Activated naive CD4-positive, alpha-beta T cell treated with anti-CD3 and anti-CD28 coated beads for 36 hours (primary cell): Measurements from ENCODE around the gene SLC6A12. TPM values are rescaled to one million over a fixed set of nuclear protein-coding genes. Genes with fewer than 3 reads are reported as not detected.

Experiments
- CTCF ChIA-PET: fragments of 350-600 bp; sonication (Branson Sonifier 250); formaldehyde crosslinking; loops from one replicate; lab custom pipeline; 2021; ENCODE audit warnings: antibody characterized with exemption; lab: Charles Lee
- DNase-seq: peaks from one replicate; pipeline ENCODE4 v3.0.0-alpha.2; 2020
- H3K27ac Mint-ChIP-seq: one replicate; pipeline ENCODE4 v1.8.0; 2021; ENCODE audit warnings: mild to moderate bottlenecking, mixed read lengths
- H3K27me3 Mint-ChIP-seq: one replicate; pipeline ENCODE4 v1.8.0; 2021; ENCODE audit warnings: low read depth, mixed read lengths
- H3K36me3 Mint-ChIP-seq: one replicate; pipeline ENCODE4 v1.8.0; 2021; ENCODE audit warnings: low read depth, mixed read lengths
- H3K4me1 Mint-ChIP-seq: one replicate; pipeline ENCODE4 v1.8.0; 2021; ENCODE audit warnings: low read depth, mixed read lengths
- H3K4me3 Mint-ChIP-seq: one replicate; pipeline ENCODE4 v1.8.0; 2021; ENCODE audit warnings: mild to moderate bottlenecking, moderate library complexity, mixed read lengths
- H3K9me3 Mint-ChIP-seq: one replicate; pipeline ENCODE4 v1.8.0; 2021; ENCODE audit warnings: mixed read lengths
- intact Hi-C: fragments of 100-400 bp; cut with micrococcal nuclease; formaldehyde crosslinking; loops from one replicate; pipeline ENCODE4 v1.15.1; 2023
- total RNA-seq, 2 experiments: library from RNA; stranded (reverse); gene quantifications; one replicate each; pipeline ENCODE4 v1.2.3, GENCODE V29; 2021

SLC6A12 gene
- total RNA-seq, 2 experiments from 2014 or later, result 0.21 TPM; not detected in 1

DNA sequence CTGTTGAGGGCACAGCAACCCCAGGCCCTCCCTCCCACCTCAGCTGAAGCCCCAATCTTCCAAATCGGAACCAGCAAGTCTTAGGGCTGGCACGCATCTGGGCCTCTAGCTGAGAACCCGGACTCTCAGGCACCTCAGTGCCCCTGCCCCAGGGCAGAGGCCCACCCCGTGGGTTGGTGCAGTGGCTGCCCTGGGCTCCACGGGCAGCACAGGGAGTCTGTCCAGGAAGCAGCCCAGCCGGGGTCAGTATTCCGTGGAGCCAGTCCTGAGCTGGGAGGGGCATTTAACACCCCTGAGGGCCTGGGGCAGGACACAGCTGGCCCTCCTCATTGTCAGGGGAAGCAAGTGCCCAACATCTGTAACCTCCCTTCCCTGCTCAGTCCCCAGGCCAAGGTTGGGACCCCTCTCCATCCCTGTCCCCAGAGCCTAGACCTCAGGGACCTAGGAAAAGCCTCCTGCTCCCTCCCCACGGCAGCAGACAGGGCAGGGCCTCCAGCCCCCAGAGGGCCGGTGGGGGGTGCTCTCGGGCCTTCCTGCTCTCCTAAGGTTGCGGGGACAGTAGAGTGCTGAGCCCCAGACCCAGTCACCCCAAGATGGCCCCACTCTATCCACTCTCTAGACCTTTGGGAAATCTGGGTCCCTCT is 36.5 kb downstream of the SLC6A12 start:
- no peak for DNase-seq
- H3K36me3 Mint-ChIP-seq, result no peaks in the 10 kb centered on the region
- H3K4me3 Mint-ChIP-seq, result no peak overlapping the region
- intact Hi-C loops, result no loop called here
- peaks cover 4% of the 10 kb centered on the region for H3K27me3 Mint-ChIP-seq
- no peaks in the 10 kb centered on the region for H3K4me1 Mint-ChIP-seq
- H3K27ac Mint-ChIP-seq, result no peak overlapping the region
- CTCF ChIA-PET, result no interaction called here
- H3K9me3 Mint-ChIP-seq, result no peaks in the 10 kb centered on the region

DNA sequence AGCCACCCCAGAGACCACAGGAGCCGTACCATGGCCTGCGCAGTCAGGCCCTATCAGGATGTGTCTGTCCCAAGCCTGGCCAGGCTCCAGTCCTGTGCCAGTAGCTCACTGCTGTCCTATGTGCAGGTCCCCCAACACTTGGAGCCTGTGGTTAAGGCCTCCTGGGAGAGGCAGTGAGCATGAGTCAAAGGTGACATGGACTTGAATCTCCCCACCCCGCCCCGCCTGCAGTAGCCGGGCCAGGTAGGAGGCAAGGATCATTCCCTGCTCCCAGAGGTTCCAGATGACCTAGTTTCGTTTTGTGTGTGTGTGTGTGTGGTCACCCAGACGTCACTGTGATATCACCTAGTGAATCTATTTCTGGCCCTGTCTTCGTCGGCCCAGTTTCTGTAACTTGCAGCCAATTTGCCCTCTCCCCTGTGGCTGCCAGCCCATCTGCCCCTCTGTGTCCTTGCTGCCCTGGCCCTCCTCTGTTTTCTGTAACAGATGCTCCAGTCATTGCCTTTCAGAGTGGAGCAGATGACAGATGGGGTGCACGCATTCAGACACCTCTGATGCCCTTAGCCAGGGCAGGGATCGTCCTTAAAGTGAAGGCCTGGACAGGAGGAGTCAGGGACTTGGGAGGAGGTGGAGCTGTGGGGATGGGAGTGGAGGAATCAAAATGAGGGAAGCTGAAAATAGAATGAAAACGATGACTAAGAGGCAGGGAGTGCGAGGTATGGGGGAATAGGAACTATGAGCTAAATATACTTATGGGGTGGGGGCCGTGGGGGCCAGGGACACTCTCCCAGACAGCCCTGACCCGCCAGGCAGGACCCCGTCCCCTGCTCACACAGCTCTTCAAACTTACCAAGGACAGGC is 37.4 kb downstream of the SLC6A12 start:
- Mint-ChIP-seq H3K27ac (no peak overlapping the region), H3K27me3 (peaks cover 5% of the 10 kb centered on the region), H3K4me3 (no peak overlapping the region), H3K9me3 (no peaks in the 10 kb centered on the region), H3K4me1 (no peaks in the 10 kb centered on the region), H3K36me3 (no peaks in the 10 kb centered on the region)
- CTCF ChIA-PET, result no interaction called here
- intact Hi-C loops, result no loop called here
- DNase-seq, result no peak

DNA sequence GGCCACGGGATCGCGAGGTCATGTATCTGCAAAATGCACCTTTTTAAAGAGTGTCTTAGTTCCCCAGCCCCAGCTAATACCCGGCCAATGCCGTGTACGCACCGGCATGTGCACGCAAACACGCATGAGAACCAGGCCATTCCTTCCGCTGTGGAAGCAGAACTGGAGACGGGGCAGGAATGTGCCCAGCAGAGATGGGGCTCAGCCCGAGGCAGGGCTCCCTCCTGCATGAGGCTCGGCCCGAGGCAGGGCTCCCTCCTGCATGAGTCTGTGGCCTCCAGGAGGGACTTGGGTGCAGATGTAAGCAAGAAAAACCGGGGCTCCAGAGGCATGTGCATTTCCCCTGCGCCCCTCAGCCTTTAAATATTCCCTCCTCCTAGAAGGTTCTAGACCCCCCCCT is 38.2 kb downstream of the SLC6A12 start:
- H3K27ac Mint-ChIP-seq, result no peak overlapping the region
- DNase-seq, result no peak
- H3K27me3 Mint-ChIP-seq, result peaks cover 5% of the 10 kb centered on the region
- H3K4me3 Mint-ChIP-seq, result no peak overlapping the region
- H3K9me3 Mint-ChIP-seq, result no peaks in the 10 kb centered on the region
- CTCF ChIA-PET, result no interaction called here
- no peaks in the 10 kb centered on the region for H3K4me1 Mint-ChIP-seq
- H3K36me3 Mint-ChIP-seq, result no peaks in the 10 kb centered on the region
- intact Hi-C loops, result no loop called here

DNA sequence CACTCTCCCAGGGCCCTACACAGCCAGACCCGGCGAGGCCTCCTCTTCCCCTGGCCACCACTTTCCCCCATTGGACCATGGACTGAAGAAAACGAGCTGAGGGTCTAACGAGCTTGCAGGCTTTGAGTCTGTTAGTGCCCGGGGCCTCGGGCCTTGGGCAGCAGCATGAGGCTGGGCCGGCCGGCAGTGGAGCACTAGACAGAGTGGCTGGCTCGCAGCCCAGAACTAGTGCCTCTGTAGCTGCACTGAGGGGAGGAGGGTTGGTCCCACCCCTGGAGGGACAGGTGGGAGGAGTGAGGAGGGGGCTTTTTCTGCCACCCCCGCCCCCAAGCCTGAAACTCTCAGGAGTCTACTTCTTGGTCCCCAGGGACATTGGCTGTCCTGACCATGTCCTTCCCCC is 38.7 kb downstream of the SLC6A12 start:
- CTCF ChIA-PET, result no interaction called here
- Mint-ChIP-seq H3K9me3 (no peaks in the 10 kb centered on the region), H3K27ac (no peak overlapping the region), H3K4me3 (no peak overlapping the region), H3K27me3 (peaks cover 5% of the 10 kb centered on the region), H3K4me1 (no peaks in the 10 kb centered on the region), H3K36me3 (no peaks in the 10 kb centered on the region)
- no peak for DNase-seq
- intact Hi-C loops, result no loop called here

DNA sequence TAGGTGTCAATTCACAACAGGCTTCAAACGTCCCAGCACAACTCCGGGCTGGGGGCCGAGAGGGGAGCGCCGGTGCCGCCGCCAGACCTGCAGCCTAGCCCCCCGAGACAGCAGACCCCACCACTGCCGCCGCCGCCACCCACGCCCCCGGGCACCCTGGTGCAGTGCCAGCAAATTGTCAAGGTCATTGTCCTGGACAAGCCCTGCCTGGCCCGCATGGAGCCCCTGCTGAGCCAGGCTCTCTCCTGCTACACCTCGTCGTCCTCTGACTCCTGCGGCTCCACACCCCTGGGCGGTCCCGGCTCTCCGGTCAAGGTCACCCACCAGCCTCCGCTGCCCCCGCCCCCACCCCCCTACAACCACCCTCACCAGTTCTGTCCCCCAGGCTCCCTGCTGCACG is 39.4 kb downstream of the SLC6A12 start:
- no peak overlapping the region for H3K4me3 Mint-ChIP-seq
- peaks cover 2% of the 10 kb centered on the region for H3K4me1 Mint-ChIP-seq
- CTCF ChIA-PET, result no interaction called here
- H3K27ac Mint-ChIP-seq, result no peak overlapping the region
- H3K36me3 Mint-ChIP-seq, result no peaks in the 10 kb centered on the region
- H3K9me3 Mint-ChIP-seq, result no peaks in the 10 kb centered on the region
- intact Hi-C loops, result no loop called here
- peaks cover 5% of the 10 kb centered on the region for H3K27me3 Mint-ChIP-seq
- no peak for DNase-seq

DNA sequence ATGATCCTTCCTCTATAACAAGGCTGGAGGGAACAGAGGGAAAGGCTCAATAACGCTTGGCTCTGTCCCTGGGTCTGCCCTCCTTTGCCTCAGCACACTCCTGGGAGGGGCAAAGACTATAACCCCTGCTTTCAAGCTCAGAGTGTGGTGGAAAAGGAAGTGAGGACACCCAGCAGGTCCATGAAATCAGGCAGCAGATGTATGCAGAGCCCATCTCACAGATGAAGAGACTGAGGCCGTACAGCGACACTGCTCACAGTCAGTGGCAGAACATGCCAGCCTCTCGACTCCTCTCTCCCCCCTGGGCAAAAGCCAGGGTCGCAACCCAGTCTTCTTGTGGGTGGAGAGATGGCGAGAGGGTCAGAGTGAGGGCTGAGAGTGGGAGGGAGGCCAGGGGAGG is 39.8 kb downstream of the SLC6A12 start:
- Mint-ChIP-seq H3K27ac (no peak overlapping the region), H3K9me3 (no peaks in the 10 kb centered on the region), H3K36me3 (no peaks in the 10 kb centered on the region), H3K4me3 (no peak overlapping the region), H3K4me1 (peaks cover 7% of the 10 kb centered on the region), H3K27me3 (peaks cover 5% of the 10 kb centered on the region)
- DNase-seq, result no peak
- CTCF ChIA-PET, result no interaction called here
- intact Hi-C loops, result no loop called here

DNA sequence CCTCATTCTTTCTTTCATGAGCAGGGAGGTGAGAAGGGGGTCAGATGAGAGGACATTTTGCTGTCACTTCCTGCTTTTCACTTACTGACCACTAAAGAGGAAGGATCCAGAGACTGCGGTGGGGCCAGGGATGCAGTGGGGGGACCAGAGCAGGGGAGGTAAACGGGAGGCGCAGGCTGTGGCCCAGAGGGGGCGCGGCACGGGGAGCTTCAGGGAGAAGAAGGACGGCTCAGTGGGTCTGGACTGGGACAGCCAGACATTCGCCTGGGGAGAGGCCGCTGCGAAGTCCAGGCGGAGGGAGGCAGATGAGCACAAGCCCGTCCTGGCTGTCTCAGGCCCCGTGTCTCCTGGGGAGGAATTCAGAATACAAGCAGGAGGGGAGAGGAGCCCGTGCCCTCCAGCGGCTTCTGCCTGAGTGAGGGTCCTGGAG is 41.2 kb downstream of the SLC6A12 start:
- Mint-ChIP-seq H3K36me3 (no peaks in the 10 kb centered on the region), H3K27ac (no peak overlapping the region), H3K27me3 (peaks cover 5% of the 10 kb centered on the region), H3K9me3 (no peaks in the 10 kb centered on the region), H3K4me1 (peaks cover 13% of the 10 kb centered on the region), H3K4me3 (no peak overlapping the region)
- intact Hi-C loops, result no loop called here
- DNase-seq, result no peak
- CTCF ChIA-PET, result no interaction called here

DNA sequence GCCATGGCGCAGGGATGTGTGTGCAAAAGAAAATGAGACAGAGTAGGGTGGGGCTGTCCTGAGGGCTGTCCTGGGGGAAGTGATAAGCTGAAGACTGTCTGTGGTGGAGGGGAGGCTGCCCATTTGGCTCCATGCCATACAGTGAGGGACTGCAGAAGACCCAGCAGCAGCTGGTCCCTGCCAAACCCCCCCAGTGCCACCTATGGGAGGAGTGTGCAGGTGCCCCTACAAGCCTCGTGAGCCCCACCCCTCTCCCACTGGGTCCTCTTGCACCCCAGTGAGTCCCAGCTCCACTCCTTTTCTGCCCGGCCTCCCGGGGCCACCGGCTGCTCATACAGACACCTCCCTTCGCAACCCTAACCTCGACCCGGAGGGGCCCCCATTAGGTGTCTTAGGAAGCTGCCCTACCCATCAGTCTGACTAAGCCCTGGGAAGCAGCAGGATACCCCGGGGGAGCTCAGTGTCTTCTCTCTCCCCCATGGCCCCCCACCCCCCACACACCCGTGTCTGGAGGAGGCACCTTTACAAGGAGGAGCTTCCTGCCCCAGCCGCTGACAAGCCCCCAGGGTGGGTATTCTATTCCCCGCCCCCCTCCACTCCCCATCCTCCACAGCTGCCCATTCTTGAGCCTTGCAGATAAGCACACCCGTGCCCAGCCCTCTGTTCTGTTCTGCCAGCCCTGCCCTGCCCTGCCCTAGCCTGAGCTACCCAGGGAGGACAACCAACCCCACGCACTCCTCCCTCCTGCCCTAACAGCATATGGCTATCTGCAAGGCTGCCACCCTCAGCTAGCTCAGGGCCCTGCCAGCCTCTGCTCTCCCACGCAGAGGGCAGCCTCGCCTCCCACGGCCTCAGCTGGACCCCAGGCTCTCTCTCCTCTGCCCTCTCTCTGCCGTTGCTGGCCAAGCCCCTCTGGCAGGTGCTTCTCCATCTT is 41.9 kb downstream of the SLC6A12 start:
- no peak overlapping the region for H3K4me3 Mint-ChIP-seq
- H3K27me3 Mint-ChIP-seq, result peaks cover 5% of the 10 kb centered on the region
- no peaks in the 10 kb centered on the region for H3K9me3 Mint-ChIP-seq
- H3K27ac Mint-ChIP-seq, result no peak overlapping the region
- no peak for DNase-seq
- intact Hi-C loops, result no loop called here
- CTCF ChIA-PET, result interaction anchor here (1.3 kb wide), 1 partner anchor 48 kb away, joined by 3 read pairs; no protein-coding TSS in a partner anchor
- H3K4me1 Mint-ChIP-seq, result peaks cover 13% of the 10 kb centered on the region
- no peaks in the 10 kb centered on the region for H3K36me3 Mint-ChIP-seq

DNA sequence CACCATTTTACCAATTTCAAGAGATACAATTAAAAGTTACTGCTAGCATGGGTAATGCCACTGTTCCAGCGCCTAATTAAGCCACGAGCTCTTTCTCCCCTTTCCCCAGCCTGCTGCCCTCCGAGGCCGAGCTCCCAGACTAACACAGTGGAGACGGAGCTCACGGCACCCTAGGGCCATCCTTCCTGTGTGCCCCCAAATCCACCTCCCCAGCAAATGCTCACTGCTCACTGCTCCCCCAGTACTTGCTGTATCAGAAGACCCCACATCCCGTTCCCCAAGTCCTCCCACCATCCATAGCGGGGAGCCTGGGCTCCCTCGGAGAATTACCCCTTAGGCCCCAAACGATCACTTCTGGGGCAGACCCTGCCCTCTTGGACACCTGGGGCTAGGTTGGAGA is 42.7 kb downstream of the SLC6A12 start:
- intact Hi-C loops, result no loop called here
- Mint-ChIP-seq H3K27me3 (peaks cover 5% of the 10 kb centered on the region), H3K4me3 (no peak overlapping the region), H3K9me3 (no peaks in the 10 kb centered on the region), H3K36me3 (no peaks in the 10 kb centered on the region), H3K27ac (no peak overlapping the region), H3K4me1 (peaks cover 13% of the 10 kb centered on the region)
- CTCF ChIA-PET, result interaction anchor here (1.3 kb wide), 1 partner anchor 48 kb away, joined by 3 read pairs; no protein-coding TSS in a partner anchor
- no peak for DNase-seq

DNA sequence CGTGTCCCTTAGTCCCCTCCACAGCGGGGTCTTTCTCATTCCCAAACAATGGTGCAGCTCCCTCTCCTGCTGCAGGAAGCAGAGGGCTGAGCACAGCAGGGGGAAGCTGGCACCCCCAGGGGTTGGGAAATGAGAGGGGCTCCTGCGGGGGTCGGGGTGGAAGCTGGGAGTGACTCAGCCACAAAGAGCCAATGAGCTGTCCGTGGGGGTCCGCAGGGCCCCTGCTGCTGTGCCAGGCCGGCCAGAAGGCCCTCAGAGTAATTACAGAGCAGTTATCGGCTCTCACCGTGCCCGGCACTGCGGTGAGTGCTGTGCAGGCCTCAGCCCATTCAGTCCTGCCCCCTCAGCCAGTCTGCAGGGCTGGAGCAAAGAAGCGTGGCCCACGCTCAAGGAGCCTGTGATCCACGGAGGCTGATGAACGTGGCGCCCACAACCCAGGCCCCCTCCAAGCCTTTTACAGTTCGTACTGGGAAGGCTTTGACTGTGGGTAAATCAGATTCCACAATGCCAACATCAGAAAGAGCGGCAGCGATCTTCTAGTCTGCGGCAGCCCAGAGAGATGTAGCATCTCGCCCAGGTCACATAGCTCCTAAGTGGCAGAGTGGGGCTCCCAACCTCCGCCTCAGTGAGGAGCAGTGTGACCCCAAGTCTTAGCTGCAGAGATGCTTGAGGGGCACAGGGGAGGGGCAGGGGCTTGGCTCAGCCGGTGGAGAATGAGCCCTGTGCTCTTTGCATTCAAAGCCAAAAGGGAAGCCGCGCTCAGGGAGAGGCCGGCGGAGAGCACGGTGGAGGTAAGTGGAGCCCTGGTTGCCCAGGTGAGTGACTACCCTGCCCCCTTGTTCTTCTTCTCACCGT is 43.4 kb downstream of the SLC6A12 start:
- Mint-ChIP-seq H3K9me3 (no peaks in the 10 kb centered on the region), H3K4me3 (no peak overlapping the region), H3K36me3 (no peaks in the 10 kb centered on the region), H3K27me3 (peaks cover 5% of the 10 kb centered on the region), H3K27ac (no peak overlapping the region), H3K4me1 (peaks cover 13% of the 10 kb centered on the region)
- intact Hi-C loops, result no loop called here
- no peak for DNase-seq
- CTCF ChIA-PET, result interaction anchor here (1.3 kb wide), 1 partner anchor 49 kb away, joined by 3 read pairs; no protein-coding TSS in a partner anchor

DNA sequence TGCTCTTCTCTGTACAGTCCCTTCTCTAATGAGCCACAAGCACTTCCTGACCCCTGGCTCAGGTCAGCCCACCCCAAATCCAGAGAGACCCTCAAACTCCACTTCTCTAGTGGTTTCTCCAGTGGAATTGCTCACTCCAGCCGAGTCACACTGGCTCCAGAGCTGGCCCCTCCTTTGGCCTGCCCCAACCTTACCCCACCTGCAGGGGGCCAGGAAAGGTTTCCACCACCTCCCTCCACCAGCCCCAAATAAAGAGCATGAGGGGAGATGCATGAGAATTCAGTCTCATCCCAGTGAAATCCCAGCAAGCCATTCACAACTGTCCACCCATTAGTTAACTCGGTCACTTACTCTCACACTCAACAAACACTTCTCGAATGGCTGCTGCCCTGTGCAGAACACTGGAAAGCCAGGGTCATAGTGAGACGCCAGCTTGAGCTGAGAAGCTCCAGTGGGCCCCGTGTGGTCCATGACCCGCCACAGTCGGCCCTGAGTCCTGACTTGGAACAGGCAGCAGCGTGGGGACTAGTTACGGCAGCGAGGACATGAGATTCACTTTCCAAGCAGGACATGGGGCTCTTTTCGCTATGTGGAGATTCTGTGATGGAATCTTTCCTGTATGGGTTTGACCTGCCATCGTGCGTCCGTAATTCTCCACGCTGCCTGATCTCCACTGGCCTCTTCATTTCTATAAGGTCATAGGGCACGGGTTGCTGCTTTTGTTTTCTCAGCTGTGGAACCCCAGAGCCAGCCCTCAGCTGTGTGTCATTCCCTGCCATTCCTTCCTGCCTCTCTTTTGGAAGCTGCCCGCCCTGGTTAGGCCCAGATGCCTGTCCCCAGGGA is 44.2 kb downstream of the SLC6A12 start:
- no peak overlapping the region for H3K27ac Mint-ChIP-seq
- CTCF ChIA-PET, result no interaction called here
- no peaks in the 10 kb centered on the region for H3K9me3 Mint-ChIP-seq
- H3K36me3 Mint-ChIP-seq, result no peaks in the 10 kb centered on the region
- DNase-seq, result no peak
- H3K4me1 Mint-ChIP-seq, result peaks cover 13% of the 10 kb centered on the region
- no peak overlapping the region for H3K4me3 Mint-ChIP-seq
- intact Hi-C loops, result no loop called here
- peaks cover 5% of the 10 kb centered on the region for H3K27me3 Mint-ChIP-seq
